H54 (cell line): ENCODE data around the gene TMEM238.

Source experiments
- DNase-seq: peaks from one replicate; pipeline ENCODE4 v3.0.0; 2011; ENCODE audit warnings: low spot score, mixed read lengths; ENCODE audit not compliant: insufficient read length
- FAIRE-seq: peaks from 3 replicates; lab custom pipeline; 2011; peaks lifted over from hg19 to GRCh38; lab: Jason Lieb, UNC
- POLR2A ChIP-seq: IDR thresholded peaks from 2 replicates; pipeline ENCODE4 v1.6.1; 2011; ENCODE audit warnings: low read depth, mild to moderate bottlenecking, low read length

Gene TMEM238

DNA sequence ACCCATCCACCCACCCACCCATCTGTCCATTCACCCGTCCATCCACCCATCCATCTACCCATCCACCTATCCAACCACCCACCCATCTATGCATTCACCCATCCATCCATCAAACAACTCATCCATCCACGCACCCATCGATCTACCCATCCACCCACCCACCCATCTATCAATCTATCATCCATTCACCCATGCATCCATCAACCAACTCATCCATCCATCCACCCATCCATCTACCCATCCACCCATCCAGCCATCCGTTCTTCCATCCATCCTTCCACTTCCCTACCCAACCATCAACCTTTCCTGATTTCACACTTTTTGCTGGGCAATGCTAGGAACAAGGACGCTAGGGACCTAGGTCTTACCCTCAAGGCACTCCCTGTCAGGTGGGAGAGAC, 2.1 kb downstream of the TMEM238 start:
- no peak for TF ChIP-seq POLR2A
- DNase-seq: no peak
- FAIRE-seq: no peak

DNA sequence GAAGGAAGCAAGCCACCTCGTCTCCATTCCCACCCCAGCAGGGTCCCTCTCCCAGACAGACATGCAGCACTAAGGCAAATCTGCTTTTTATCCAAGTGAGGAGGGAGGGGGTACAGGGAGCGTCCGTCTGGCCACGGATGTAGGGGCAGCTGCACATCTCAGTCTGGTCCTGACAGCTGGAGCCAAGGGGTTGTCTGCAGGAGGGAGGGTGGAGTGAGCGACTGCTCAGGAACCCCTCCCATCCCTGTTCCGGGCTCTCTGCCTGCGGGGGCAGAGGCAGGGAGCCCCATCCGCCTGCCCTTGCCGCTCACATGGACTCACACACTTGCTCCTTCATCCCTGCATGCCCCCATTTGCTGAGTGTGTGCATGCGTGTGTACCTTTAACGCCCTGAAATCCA, 4.9 kb downstream of the TMEM238 start:
- TF ChIP-seq POLR2A: no peak
- DNase-seq: no peak
- FAIRE-seq: no peak

DNA sequence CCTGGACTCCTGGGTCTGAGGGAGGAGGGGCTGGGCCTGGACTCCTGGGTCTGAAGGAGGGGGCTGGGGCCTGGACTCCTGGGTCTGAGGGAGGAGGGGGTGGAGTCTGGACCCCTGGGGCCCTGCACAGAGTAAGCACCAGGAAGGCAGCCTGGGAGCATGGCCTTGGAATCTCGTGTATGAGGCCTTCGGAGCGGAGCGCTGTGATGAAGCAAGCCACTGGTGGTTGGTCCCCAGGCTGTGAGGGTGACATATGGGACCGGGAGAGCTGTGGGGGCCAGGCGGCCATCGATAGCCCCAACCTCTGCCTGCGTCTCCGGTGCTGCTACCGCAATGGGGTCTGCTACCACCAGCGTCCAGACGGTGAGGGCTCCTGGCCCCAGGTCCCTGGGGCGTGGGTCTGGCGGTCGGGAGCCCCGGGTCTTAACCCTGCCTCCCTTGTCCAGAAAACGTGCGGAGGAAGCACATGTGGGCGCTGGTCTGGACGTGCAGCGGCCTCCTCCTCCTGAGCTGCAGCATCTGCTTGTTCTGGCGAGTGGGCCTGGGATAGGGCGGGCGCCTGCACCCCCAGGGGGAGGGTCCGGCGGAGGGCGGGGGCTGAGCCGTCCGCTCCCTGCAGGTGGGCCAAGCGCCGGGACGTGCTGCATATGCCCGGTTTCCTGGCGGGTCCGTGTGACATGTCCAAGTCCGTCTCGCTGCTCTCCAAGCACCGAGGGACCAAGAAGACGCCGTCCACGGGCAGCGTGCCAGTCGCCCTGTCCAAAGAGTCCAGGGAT, 6.5 kb downstream of the TMEM238 start:
- FAIRE-seq (no peak), DNase-seq (no peak)

DNA sequence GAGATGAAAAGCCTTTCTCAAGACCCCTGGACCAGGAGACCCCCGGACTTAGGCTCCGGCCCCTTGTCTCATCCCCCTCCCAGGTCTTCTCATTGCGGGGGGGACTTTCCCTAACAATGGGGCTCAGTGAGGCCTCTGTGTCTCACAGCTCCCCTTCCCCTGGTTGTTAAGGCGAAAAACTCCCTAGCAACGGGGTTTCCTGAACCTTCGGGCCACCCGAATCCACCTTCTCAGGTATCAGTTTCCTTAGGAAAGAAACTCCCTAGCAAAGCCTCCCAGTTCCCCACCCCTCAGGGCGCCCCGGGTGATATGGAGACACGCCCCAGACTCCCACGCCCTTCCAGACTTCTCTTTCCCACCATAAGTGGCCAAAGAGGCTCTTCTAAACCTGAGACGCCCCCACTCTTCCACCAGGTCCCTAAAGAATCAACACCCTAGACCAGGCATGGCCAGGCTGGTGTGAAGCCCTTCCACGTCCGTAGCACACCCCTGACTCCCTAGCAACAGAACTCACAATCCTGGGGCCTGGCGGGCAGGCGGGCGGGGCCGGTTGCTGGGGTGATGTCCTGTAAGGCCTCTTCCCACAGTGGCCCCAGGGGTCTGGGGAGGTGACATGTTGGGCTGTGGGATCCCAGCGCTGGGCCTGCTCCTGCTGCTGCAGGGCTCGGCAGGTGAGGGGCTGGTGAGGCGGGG, 7.7 kb downstream of the TMEM238 start, which contains the start of gene TMEM190:
TSS of gene TMEM190 (plus strand) at position 586 of the 693 bp plus-strand sequence. CDS start at position 614, 28 bp downstream.
- FAIRE-seq (no peak), DNase-seq (no peak)
- TF ChIP-seq POLR2A: no peak

More for the DNA sequence above, 6.5 kb downstream of the TMEM238 start:
- no peak for TF ChIP-seq POLR2A

DNA sequence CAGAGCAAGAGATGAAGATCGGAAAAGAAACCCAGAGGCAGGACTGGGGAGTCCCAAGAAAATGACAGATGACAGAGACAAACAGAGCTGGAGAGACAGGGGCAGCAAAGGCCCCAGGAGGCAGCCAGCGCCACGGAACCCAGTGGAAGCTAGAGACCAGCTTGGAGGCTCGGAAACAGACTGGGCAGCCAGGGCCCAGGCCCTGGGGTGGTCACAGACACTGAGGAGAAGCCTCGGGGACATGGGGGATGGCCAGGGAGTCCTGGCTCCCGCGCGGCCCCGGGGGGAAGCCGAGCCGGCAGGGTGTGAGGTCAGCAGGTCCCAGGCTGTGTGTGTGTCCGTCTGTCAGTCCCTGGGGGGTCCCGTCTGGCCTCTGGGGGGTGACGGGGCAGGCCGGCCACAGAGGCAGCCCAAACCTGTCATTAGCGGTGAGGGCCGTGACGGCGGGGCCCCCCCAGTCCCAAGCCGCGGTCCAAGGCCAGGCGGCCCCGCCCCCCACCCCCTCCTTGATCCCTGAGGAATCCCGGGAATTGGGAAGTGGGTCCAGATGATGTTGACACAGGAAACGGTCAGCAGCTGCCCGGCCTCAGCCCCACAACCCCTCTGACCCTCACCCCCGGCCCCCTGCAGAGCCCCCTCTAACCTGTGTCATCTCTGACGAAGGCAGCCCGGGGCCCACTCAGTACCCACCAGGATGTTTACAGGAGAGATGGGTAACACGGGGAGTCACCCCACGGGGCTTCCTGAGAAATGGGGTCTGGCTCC, 9.9 kb downstream of the TMEM238 start:
- DNase-seq (peak; percentile 88), FAIRE-seq (no peak)
- peak; percentile 6; the same call in 1 of the 2 replicates for TF ChIP-seq POLR2A

DNA sequence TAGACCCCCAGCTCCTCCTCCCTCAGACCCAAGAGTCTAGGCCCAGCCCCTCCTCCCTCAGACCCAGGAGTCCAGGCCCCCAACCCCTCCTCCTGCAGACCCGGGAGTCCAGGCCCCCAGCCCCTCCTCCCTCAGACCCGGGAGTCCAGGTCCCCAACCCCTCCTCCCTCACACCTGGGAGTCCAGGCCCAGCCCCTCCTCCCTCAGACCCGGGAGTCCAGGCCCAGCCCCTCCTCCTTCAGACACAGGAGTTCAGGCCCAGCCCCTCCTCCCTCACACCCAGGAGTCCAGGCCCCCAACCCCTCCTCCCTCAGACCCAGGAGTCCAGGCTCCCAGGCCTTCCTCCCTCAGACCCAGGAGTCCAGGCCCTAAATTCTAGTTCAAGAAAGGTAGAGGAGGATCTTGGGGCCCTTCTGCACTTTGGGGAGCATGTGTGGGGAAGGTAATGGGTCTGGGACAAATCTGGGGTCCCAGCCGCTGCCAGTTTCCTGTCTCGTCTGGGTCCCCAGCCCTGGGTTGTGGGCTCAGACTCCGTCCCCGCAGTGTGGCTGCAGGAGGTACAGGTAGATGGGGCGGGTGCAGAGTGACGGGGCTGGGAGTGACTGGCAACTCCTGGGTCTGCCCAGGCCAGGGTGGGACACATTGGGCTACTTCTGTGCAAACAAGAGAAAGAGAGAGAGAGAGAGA, 10.6 kb downstream of the TMEM238 start:
- TF ChIP-seq POLR2A: 0 out of 2 replicates have a peak, but pooled peaks have one; percentile 0
- DNase-seq: no peak
- FAIRE-seq: no peak

DNA sequence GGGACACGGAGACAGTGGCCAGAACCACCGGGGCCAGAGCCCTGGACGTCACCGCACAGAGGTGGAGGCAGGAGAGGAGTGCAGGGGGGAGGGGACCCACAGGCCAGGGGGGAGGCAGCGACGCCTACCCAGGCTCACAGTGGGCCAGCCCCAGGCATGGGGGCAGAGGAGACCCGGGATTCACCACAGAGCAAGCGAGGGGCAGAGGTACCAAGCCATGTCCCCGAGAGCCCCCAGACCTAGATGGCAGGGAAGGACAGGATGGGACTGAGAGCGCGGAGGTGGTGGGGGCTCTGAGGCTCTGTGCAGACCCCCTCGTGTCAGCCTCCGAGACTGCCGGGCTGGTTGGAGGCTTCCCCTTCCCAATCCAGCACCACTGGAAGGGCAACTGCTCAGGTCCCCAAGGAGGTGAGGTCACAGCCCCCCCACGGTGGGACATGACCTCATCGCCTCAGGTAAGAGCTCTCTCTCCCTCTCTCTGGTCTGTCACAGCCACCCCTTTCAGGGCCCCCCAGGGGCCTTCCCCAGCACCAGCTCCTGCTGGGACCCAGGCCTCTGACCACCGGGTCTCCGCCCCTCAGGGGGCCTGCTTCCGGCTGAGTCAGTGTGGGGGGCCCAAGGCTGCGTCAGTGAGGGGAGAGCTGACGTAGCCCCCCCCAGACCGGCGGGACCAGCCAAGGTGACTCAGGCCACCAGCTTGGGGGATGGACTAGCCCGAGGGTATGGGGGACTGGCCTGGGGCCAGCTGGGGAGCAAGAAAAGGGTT, 11.6 kb downstream of the TMEM238 start:
- TF ChIP-seq POLR2A: no peak
- DNase-seq: peak; percentile 93
- FAIRE-seq: no peak

DNA sequence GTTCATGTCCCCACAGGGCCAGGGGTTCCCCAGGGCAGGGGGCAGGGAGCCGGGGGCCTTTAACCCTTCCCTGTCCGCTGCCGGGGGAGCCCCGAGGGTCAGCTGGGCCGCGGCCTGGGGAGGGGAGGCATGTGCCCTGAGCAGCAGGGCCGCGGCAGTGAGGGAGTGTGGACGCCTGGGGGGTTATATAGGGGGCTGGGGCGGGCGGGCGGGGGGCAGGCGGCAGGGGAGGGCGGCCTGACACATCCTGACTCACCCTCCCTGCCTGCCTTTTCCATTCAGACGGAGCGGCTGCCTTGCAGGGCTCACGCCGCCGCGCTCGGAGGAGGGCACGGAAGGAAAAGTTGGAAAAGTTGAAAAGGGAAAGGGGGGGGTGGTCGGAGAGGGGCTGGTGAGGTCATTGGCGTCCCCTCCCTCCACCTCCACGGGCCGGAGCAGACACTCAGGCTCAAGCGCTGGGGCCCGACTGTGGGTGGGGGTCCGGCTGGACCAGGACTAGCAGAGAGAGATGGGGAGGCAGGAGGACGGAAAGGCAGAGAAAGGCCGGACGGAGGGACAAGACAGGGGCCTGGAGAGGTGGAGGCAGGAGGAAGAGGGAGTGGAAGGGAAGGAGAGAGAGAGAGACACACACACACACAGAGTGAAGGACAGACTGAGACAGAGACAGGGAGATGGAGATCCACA, 13.6 kb downstream of the TMEM238 start, which contains the start of gene IL11:
TSS of gene IL11 (minus strand) at position 159 of the 684 bp plus-strand sequence. CDS start at position 6, 153 bp downstream.
- peak; percentile 98 for TF ChIP-seq POLR2A
- FAIRE-seq (no peak), DNase-seq (peak; percentile 98)

DNA sequence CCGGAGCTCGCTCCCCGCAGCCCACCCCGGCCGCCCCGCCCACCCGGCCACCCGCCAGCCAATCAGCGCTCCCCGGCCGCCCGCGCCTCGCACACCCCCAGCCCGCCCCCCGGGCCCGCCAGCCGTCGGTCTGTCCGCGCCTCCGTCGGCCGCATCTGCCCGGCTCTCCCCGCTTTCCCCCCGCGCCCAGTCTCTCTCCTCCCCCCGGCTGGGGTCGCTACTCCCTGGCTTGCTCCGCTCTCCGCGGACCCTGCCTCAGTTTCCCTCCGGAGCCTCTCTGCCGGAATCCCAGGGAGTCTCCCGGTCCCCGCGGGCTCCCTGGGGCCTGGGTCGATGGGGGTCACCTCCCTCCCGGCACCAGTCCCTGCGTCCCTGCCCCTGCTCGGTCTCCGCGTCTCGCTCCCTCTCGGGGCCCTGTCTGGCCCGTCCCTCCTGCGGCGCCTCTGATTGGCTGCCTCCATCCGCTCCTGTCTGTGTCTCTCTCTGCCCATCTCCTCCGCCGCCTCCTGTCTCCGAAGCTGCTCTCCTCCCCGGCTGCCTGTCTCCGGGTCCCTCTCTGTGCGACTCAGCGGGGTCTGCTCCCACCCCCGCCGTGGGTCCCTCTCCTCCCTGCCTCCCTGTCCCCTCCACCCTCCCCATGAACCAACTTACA, 14.3 kb downstream of the TMEM238 start:
- no peak for FAIRE-seq
- TF ChIP-seq POLR2A: no peak
- peak; percentile 99 for DNase-seq

DNA sequence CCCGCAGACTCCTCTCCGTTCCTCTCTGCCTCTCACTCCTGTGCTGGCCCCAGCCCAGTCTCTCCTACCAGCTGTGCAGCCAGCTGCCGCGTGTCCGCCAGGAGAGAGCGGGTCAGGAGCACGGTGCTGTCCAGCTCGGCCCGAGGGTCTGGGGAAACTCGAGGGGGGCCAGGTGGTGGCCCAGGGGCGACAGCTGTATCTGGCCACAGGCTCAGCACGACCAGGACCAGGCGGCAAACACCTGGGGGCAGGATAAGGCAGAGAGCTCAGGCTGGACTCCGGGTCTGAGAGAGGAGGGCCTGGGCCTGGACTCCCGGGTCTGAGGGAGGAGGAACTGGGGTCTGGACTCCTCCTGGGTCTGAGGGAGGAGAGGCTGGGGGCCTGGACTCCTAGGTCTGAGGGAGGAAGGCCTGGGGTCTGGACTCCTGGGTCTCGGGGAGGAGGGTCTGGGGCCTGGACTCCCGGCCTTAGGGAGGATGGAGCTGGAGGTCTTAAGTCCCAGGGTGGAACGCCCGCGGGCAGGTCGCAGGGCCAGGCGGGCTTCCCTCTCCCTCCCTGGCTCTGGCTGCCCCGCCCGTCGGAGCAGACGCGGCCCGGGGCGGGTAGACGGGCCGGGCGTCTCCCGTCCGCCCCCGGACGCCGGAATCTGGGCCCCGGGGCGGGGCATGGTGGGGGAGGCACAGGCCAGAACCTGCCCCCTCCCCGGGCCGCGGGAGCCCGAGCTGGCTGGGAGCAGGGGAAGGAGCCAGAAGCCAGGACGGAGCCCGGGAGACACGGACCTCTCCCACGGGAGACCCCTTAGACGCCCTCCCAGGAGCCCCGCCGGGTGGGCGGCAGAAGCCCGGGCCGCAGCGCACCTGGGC, 15.2 kb downstream of the TMEM238 start:
- DNase-seq (peak; percentile 89), FAIRE-seq (no peak)
- peak; percentile 21; the same call in 1 of the 2 replicates for TF ChIP-seq POLR2A

DNA sequence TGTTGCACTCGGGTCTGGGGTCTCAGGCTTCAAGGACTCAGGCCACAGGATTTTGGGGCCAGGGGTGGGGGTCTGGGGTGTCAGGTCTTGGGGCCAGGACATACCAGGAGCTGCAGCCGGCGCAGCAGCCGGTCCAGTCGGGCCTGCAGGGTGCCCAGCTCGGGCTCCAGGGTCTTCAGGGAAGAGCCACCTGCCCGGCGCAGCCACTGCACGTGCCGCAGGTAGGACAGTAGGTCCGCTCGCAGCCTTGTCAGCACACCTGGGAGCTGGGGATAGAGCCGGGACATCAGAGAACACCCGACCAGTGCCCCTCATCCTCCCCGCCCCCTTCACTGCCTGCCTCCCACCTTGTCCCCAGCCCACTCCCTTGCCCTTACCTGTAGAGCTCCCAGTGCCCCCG, 16.0 kb downstream of the TMEM238 start:
- FAIRE-seq (no peak), DNase-seq (no peak)
- no peak for TF ChIP-seq POLR2A
